HEK293 (cell line): ENCODE data around the gene IGSF11.

Source experiments
- CTCF ChIA-PET: fragments of 350-600 bp; formaldehyde crosslinking; extraction: SDS; loops from one replicate; lab custom pipeline; 2021; ENCODE audit warnings: antibody characterized with exemption; lab: Yijun Ruan, JAX
- POLR2A ChIA-PET: fragments of 300-600 bp; formaldehyde crosslinking; extraction: SDS; loops from one replicate; lab custom pipeline; 2020; ENCODE audit warnings: antibody characterized with exemption, inconsistent platforms; lab: Yijun Ruan, JAX
- H3K27ac ChIP-seq: fragments of 200-500 bp; sonication (Bioruptor generic); 2 replicates; pipeline ENCODE4 v1.5.1; 2014; ENCODE audit warnings: low read depth, low read length, control low read depth, inconsistent platforms; ENCODE audit errors: extremely low read depth
- H3K36me3 ChIP-seq, 2 experiments: fragments of 200-500 bp in 1 of 2; sonication (Bioruptor generic) in 1 of 2; 1 replicate in 1 of 2; 2 replicates in 1 of 2; pipeline ENCODE4 v1.5.1; 2014 to 2017; ENCODE audit warnings: inconsistent platforms in 2 of 2, low read length in 2 of 2; ENCODE audit not compliant: control insufficient read depth in 2 of 2, insufficient read depth in 1 of 2
- H3K4me1 ChIP-seq: fragments of 200-500 bp; sonication (Bioruptor generic); 2 replicates; pipeline ENCODE4 v1.5.1; 2014; ENCODE audit warnings: mild to moderate bottlenecking, low read length, inconsistent platforms; ENCODE audit not compliant: control insufficient read depth, insufficient read depth
- H3K4me3 ChIP-seq: 2 replicates; pipeline ENCODE4 v1.5.1; 2011; ENCODE audit warnings: low read depth, mild to moderate bottlenecking, control low read depth, low read length, moderate library complexity
- H3K9me3 ChIP-seq: fragments of 200-500 bp; sonication (Bioruptor generic); 2 replicates; pipeline ENCODE4 v1.5.1; 2014; ENCODE audit warnings: low read depth, low read length, inconsistent platforms; ENCODE audit not compliant: control insufficient read depth, insufficient read depth
- AEBP2 ChIP-seq: fragments of 450-650 bp; formaldehyde crosslinking; IDR thresholded peaks from 2 replicates; pipeline ENCODE4 v1.5.1; 2016; ENCODE audit warnings: missing biosample characterization, missing genetic modification characterization, borderline replicate concordance
- GLIS2 ChIP-seq: fragments of 450-650 bp; formaldehyde crosslinking; IDR thresholded peaks from 2 replicates; pipeline ENCODE4 v1.5.1; 2016; ENCODE audit warnings: missing biosample characterization, missing genetic modification characterization
- KLF16 ChIP-seq: fragments of 450-650 bp; formaldehyde crosslinking; IDR thresholded peaks from 2 replicates; pipeline ENCODE4 v1.5.1; 2017; ENCODE audit warnings: missing biosample characterization, missing genetic modification characterization
- MEIS1 ChIP-seq: sonication (generic); formaldehyde crosslinking; IDR thresholded peaks from 2 replicates; pipeline ENCODE4 v1.8.1; 2022; ENCODE audit warnings: missing genetic modification reagents, mild to moderate bottlenecking, borderline replicate concordance
- REPIN1 ChIP-seq: fragments of 450-650 bp; formaldehyde crosslinking; IDR thresholded peaks from 2 replicates; pipeline ENCODE4 v1.5.1; 2017; ENCODE audit warnings: missing biosample characterization, missing genetic modification characterization, low read depth
- SETDB1 ChIP-seq: IDR thresholded peaks from one replicate; pipeline ENCODE4 v1.6.1; 2017; ENCODE audit warnings: mild to moderate bottlenecking, low read length, moderate library complexity, mixed read lengths; ENCODE audit not compliant: insufficient read length
- YY1 ChIP-seq: fragments of 450-650 bp; formaldehyde crosslinking; IDR thresholded peaks from 2 replicates; pipeline ENCODE4 v1.5.1; 2018; ENCODE audit warnings: missing biosample characterization, missing genetic modification characterization
- ZBTB7A ChIP-seq: fragments of 450-650 bp; formaldehyde crosslinking; IDR thresholded peaks from 2 replicates; pipeline ENCODE4 v1.5.1; 2016; ENCODE audit warnings: low read depth, missing biosample characterization, missing genetic modification characterization
- ZFHX2 ChIP-seq: fragments of 450-650 bp; formaldehyde crosslinking; conservative IDR thresholded peaks from 2 replicates; pipeline ENCODE4 v1.5.1; 2016; ENCODE audit warnings: missing biosample characterization, missing genetic modification characterization
- ZNF2 ChIP-seq: fragments of 450-650 bp; formaldehyde crosslinking; IDR thresholded peaks from 2 replicates; pipeline ENCODE4 v1.5.1; 2016; ENCODE audit warnings: missing biosample characterization, missing genetic modification characterization
- ZNF335 ChIP-seq: fragments of 450-650 bp; formaldehyde crosslinking; conservative IDR thresholded peaks from 2 replicates; pipeline ENCODE4 v1.5.1; 2016; ENCODE audit warnings: missing biosample characterization, missing genetic modification characterization
- ZNF416 ChIP-seq: fragments of 450-650 bp; formaldehyde crosslinking; IDR thresholded peaks from 2 replicates; pipeline ENCODE4 v1.5.1; 2016; ENCODE audit warnings: missing biosample characterization, missing genetic modification characterization
- ZNF544 ChIP-seq: fragments of 450-650 bp; formaldehyde crosslinking; IDR thresholded peaks from 2 replicates; pipeline ENCODE4 v1.5.0; 2017; ENCODE audit warnings: missing biosample characterization, missing genetic modification characterization
- ZNF610 ChIP-seq: fragments of 450-650 bp; formaldehyde crosslinking; IDR thresholded peaks from 2 replicates; pipeline ENCODE4 v1.5.1; 2016; ENCODE audit warnings: missing biosample characterization, missing genetic modification characterization, borderline replicate concordance
- ZNF629 ChIP-seq: fragments of 450-650 bp; formaldehyde crosslinking; IDR thresholded peaks from 2 replicates; pipeline ENCODE4 v1.5.1; 2017; ENCODE audit warnings: missing biosample characterization, missing genetic modification characterization
- ZNF776 ChIP-seq: fragments of 450-650 bp; formaldehyde crosslinking; IDR thresholded peaks from 2 replicates; pipeline ENCODE4 v1.5.0; 2017; ENCODE audit warnings: missing biosample characterization, missing genetic modification characterization, borderline replicate concordance
- ZSCAN5A ChIP-seq: fragments of 450-650 bp; formaldehyde crosslinking; IDR thresholded peaks from 2 replicates; pipeline ENCODE4 v1.5.1; 2016; ENCODE audit warnings: missing biosample characterization, missing genetic modification characterization
- TF ChIP-seq, protein P1 (sequence below): fragments of 450-650 bp; formaldehyde crosslinking; IDR thresholded peaks from 2 replicates; pipeline ENCODE4 v1.5.1; 2016; ENCODE audit warnings: missing biosample characterization, missing genetic modification characterization
- TF ChIP-seq, protein P2 (sequence below): fragments of 450-650 bp; formaldehyde crosslinking; IDR thresholded peaks from 2 replicates; pipeline ENCODE4 v1.5.1; 2016; ENCODE audit warnings: missing biosample characterization, missing genetic modification characterization
- TF ChIP-seq, protein P3 (sequence below): fragments of 450-650 bp; formaldehyde crosslinking; IDR thresholded peaks from 2 replicates; pipeline ENCODE4 v1.5.1; 2016; ENCODE audit warnings: missing biosample characterization, missing genetic modification characterization

IGSF11 gene

GRCh38 chr3:118900737-118901525 is 133.7 kb downstream of the IGSF11 start:
- no peaks in the 10 kb centered on the region for H3K4me1 ChIP-seq
- no peaks in the 10 kb centered on the region for H3K36me3 ChIP-seq
- ChIA-PET POLR2A (no interaction called here), CTCF (interaction anchor here (0.6 to 1.8 kb wide), 2 partner anchors 16 to 196 kb away, joined by 3 to 5 read pairs; no protein-coding TSS in a partner anchor)
- TF ChIP-seq KLF16 (no peak), REPIN1 (tag by site-specific recombination) (no peak), ZNF776 (tag by site-specific recombination) (no peak), ZNF2 (no peak), ZSCAN5A (tag by site-specific recombination) (no peak), ZNF416 (tag by site-specific recombination) (no peak), ZFHX2 (no peak), MEIS1 (CRISPR knock-in tag) (no peak), ZNF610 (tag by site-specific recombination) (no peak), GLIS2 (tag by site-specific recombination) (no peak), ZNF629 (tag by site-specific recombination) (no peak), YY1 (tag by site-specific recombination) (no peak), AEBP2 (no peak), ZBTB7A (tag by site-specific recombination) (no peak)
- TF ChIP-seq, protein P1, sequence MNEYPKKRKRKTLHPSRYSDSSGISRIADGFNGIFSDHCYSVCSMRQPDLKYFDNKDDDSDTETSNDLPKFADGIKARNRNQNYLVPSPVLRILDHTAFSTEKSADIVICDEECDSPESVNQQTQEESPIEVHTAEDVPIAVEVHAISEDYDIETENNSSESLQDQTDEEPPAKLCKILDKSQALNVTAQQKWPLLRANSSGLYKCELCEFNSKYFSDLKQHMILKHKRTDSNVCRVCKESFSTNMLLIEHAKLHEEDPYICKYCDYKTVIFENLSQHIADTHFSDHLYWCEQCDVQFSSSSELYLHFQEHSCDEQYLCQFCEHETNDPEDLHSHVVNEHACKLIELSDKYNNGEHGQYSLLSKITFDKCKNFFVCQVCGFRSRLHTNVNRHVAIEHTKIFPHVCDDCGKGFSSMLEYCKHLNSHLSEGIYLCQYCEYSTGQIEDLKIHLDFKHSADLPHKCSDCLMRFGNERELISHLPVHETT (tag by site-specific recombination), result no peak
- TF ChIP-seq, protein P2, sequence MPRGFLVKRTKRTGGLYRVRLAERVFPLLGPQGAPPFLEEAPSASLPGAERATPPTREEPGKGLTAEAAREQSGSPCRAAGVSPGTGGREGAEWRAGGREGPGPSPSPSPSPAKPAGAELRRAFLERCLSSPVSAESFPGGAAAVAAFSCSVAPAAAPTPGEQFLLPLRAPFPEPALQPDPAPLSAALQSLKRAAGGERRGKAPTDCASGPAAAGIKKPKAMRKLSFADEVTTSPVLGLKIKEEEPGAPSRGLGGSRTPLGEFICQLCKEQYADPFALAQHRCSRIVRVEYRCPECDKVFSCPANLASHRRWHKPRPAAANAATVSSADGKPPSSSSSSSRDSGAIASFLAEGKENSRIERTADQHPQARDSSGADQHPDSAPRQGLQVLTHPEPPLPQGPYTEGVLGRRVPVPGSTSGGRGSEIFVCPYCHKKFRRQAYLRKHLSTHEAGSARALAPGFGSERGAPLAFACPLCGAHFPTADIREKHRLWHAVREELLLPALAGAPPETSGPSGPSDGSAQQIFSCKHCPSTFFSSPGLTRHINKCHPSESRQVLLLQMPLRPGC (tag by site-specific recombination), result no peak
- no peaks in the 10 kb centered on the region for H3K9me3 ChIP-seq
- H3K27ac ChIP-seq, result no peak overlapping the region
- no peak overlapping the region for H3K4me3 ChIP-seq

DNA sequence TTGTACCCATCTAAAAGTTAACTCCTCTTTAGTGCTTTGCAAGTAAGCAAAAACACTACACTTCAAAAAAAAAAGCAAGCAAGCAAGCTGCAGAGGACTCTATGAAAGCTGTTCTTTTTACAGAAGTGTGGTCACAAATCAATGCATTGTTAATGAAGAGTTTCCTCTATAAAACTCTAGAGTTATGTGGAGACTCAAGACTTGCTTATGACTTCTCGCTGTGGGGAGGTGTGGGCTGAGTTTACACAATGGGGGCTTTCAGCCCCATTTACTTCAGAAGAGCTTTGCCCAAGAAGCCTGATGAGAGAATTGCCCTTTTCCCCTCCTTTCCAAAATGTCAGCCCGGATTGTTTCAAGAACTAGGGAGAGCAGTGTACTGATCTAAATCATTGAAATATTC is 144.4 kb downstream of the IGSF11 start:
- Histone ChIP-seq H3K9me3 (no peaks in the 10 kb centered on the region), H3K4me3 (no peak overlapping the region), H3K27ac (no peak overlapping the region), H3K4me1 (no peaks in the 10 kb centered on the region), H3K36me3 (no peaks in the 10 kb centered on the region)
- TF ChIP-seq, protein P3, sequence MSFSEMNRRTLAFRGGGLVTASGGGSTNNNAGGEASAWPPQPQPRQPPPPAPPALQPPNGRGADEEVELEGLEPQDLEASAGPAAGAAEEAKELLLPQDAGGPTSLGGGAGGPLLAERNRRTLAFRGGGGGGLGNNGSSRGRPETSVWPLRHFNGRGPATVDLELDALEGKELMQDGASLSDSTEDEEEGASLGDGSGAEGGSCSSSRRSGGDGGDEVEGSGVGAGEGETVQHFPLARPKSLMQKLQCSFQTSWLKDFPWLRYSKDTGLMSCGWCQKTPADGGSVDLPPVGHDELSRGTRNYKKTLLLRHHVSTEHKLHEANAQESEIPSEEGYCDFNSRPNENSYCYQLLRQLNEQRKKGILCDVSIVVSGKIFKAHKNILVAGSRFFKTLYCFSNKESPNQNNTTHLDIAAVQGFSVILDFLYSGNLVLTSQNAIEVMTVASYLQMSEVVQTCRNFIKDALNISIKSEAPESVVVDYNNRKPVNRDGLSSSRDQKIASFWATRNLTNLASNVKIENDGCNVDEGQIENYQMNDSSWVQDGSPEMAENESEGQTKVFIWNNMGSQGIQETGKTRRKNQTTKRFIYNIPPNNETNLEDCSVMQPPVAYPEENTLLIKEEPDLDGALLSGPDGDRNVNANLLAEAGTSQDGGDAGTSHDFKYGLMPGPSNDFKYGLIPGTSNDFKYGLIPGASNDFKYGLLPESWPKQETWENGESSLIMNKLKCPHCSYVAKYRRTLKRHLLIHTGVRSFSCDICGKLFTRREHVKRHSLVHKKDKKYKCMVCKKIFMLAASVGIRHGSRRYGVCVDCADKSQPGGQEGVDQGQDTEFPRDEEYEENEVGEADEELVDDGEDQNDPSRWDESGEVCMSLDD (tag by site-specific recombination), result no peak
- no peak for TF ChIP-seq ZNF544 (tag by site-specific recombination)
- TF ChIP-seq SETDB1, result no peak
- TF ChIP-seq ZNF335, result no peak
- ChIA-PET POLR2A (no interaction called here), CTCF (interaction anchor here (0.6 to 1.1 kb wide), 3 partner anchors 192 to 209 kb away, joined by 3 to 5 read pairs (median 4); no protein-coding TSS in a partner anchor)
